NCI-H2171 treated with DMSO at 0.1 percent for 48 hours (cell line): ENCODE measurements around the gene FUT7.
"Not testable (repeated sequence)": the region's sequence is repeated elsewhere in the genome, so short reads cannot be mapped to it uniquely, and the experiment has no call there.

Experiments
- DNase-seq: peaks from one replicate; lab custom pipeline; 2025; lab: John Stamatoyannopoulos, UW

FUT7 gene

GRCh38 chr9:137017791-137018497, 13.9 kb downstream of the FUT7 start:
- DNase-seq = no peak

GRCh38 chr9:137017071-137017470, 14.8 kb downstream of the FUT7 start:
- DNase-seq = no peak

- no peak for DNase-seq
Measured at GRCh38 chr9:137016436-137016835, 15.5 kb downstream of the FUT7 start.

- no peak for DNase-seq
Measured at GRCh38 chr9:137015976-137016375, 15.9 kb downstream of the FUT7 start.

- no peak for DNase-seq
Measured at GRCh38 chr9:137015540-137015930, 16.4 kb downstream of the FUT7 start.

- no peak for DNase-seq
Measured at GRCh38 chr9:137014776-137015539, 16.9 kb downstream of the FUT7 start.

GRCh38 chr9:137014166-137014565, 17.7 kb downstream of the FUT7 start:
- no peak for DNase-seq

- DNase-seq = no peak
Measured at GRCh38 chr9:137013571-137013940, 18.3 kb downstream of the FUT7 start.

GRCh38 chr9:137012694-137013570, 19.0 kb downstream of the FUT7 start:
- DNase-seq = no peak

GRCh38 chr9:137011907-137012675, 19.8 kb downstream of the FUT7 start:
- DNase-seq = no peak

- DNase-seq = no peak
Measured at GRCh38 chr9:137011156-137011555, 20.7 kb downstream of the FUT7 start.

GRCh38 chr9:137009938-137010732, 21.8 kb downstream of the FUT7 start:
- DNase-seq = no peak

- no peak for DNase-seq
Measured at GRCh38 chr9:137009217-137009616, 22.7 kb downstream of the FUT7 start.

GRCh38 chr9:137008312-137008711, 23.6 kb downstream of the FUT7 start:
- no peak for DNase-seq

- no peak for DNase-seq
Measured at GRCh38 chr9:137007816-137008270, 24.0 kb downstream of the FUT7 start.

- DNase-seq = peak; percentile 31
Measured at GRCh38 chr9:137007108-137007815, 24.6 kb downstream of the FUT7 start.

GRCh38 chr9:137006116-137007003, 25.5 kb downstream of the FUT7 start:
- DNase-seq = no peak

- not testable (repeated sequence) for DNase-seq
Measured at GRCh38 chr9:137004285-137004684, 27.6 kb downstream of the FUT7 start.

- no peak for DNase-seq
Measured at GRCh38 chr9:137002646-137003041, 29.2 kb downstream of the FUT7 start.
